ENCODE results near the gene RSPH9. TPM values are rescaled to one million over a fixed set of nuclear protein-coding genes. Genes with fewer than 3 reads are reported as not detected.
A peak's percentile ranks its signal among the peaks of the same experiment; 100 is the strongest.

Gene RSPH9
- total and polyA plus RNA-seq, 11 donors = 0.09 to 0.50 (median 0.16) TPM; not detected in 3

GRCh38 chr6:43628393-43629103, 16.3 kb upstream of the RSPH9 start:
- Histone ChIP-seq H3K4me1 (peaks cover 3 to 34% (median 26%) of the 10 kb centered on the region in 12 donors), H3K4me3 (peak overlapping the region; percentile 66 to 97 (median 86)), H3K27me3 (no peaks in the 10 kb centered on the region), H3K36me3 (peaks cover 0 to 32% (median 25%) of the 10 kb centered on the region in 9 donors), H3K27ac (peak overlapping the region; percentile 89 to 100 (median 98)), H3K9me3 (no peaks in the 10 kb centered on the region)
- intact Hi-C loops (cut with DNase I) = no loop called here
- WGBS, 4 donors = 0 to 3% (median 1%) methylated on average over 23 to 25 of the region's 25 CpGs
- DNase-seq (peak; percentile 46 to 66 (median 61)), ATAC-seq (peak in 2 of 4 donors; percentile 6 to 7)
- no peak for TF ChIP-seq CTCF (IDR thresholded peaks at IDR 0.05)
- TF ChIP-seq POLR2A (IDR thresholded peaks at IDR 0.05) = no peak

GRCh38 chr6:43629104-43629504, 15.7 kb upstream of the RSPH9 start, which contains the start of gene GTPBP2:
GTPBP2 (minus strand) TSS chr6:43629264; CDS start chr6:43629162, 102 bp downstream.
- Histone ChIP-seq H3K36me3 (peaks cover 0 to 26% (median 20%) of the 10 kb centered on the region in 9 donors), H3K4me1 (peaks cover 3 to 34% (median 26%) of the 10 kb centered on the region in 12 donors), H3K27ac (peak within 1 kb of the TSS; percentile 89 to 100 (median 98)), H3K9me3 (no peaks in the 10 kb centered on the region), H3K4me3 (peak within 1 kb of the TSS; percentile 66 to 97 (median 86)), H3K27me3 (no peaks in the 10 kb centered on the region)
- TF ChIP-seq POLR2A (IDR thresholded peaks at IDR 0.05) (peak in 1 of 2 donors; percentile 59), CTCF (IDR thresholded peaks at IDR 0.05) (no peak)
- WGBS, 4 donors = 0 to 1% (median 0%) methylated on average over 24 to 46 of the region's 46 CpGs
- DNase-seq = peak; percentile 99 to 100 (median 99)
- intact Hi-C loops (cut with DNase I) = no loop called here
- peak; percentile 92 to 95 (median 92) for ATAC-seq

- DNase-seq (peak; percentile 95 to 97 (median 96)), ATAC-seq (peak; percentile 87 to 93 (median 89))
- intact Hi-C loops (cut with DNase I) = loop anchor here in 1 of 10 donors (10.0 kb wide), 1 partner anchor 615 kb away; the partner anchor contains the start of gene HSP90AB1
- Histone ChIP-seq H3K9me3 (no peaks in the 10 kb centered on the region), H3K36me3 (peaks cover 0 to 20% (median 14%) of the 10 kb centered on the region in 9 donors), H3K27me3 (no peaks in the 10 kb centered on the region), H3K4me3 (peak overlapping the region; percentile 66 to 97 (median 84)), H3K27ac (peak overlapping the region; percentile 89 to 100 (median 98)), H3K4me1 (peaks cover 3 to 34% (median 26%) of the 10 kb centered on the region in 12 donors)
- no peak for TF ChIP-seq CTCF (IDR thresholded peaks at IDR 0.05)
- TF ChIP-seq POLR2A (IDR thresholded peaks at IDR 0.05) = peak; percentile 87 to 96
- WGBS, 4 donors = 0% methylated on average over 34 to 41 of the region's 41 CpGs
Observed at GRCh38 chr6:43629505-43630300, 15.1 kb upstream of the RSPH9 start.

Data from heart left ventricle (tissue), 16 donors.